SK-N-SH treated with all-trans-retinoic acid at 6 μM for 48 hours (cell line): ENCODE results near the gene RALB.

Experiments used
- ATAC-seq: fragments of 200-7000 bp; cut with Tn5 transposase; 3 replicates; pipeline ENCODE4 v1.9.1; 2020; ENCODE audit warnings: mild to moderate bottlenecking, moderate library complexity
- CREB5 ChIP-seq: fragments of 250-450 bp; sonication (Bioruptor Pico); IDR thresholded peaks from 2 replicates; pipeline ENCODE4 v1.5.1; 2020; ENCODE audit warnings: low read depth, mild to moderate bottlenecking, moderate library complexity
- CSDC2 ChIP-seq: fragments of 250-450 bp; sonication (Bioruptor Pico); IDR thresholded peaks from 2 replicates; pipeline ENCODE4 v1.5.0; 2020; ENCODE audit warnings: mild to moderate bottlenecking, moderate library complexity
- CSRNP3 ChIP-seq: fragments of 250-450 bp; sonication (Bioruptor Pico); IDR thresholded peaks from 2 replicates; pipeline ENCODE4 v1.5.1; 2021; ENCODE audit warnings: mild to moderate bottlenecking, moderate library complexity
- ESRRG ChIP-seq: fragments of 250-450 bp; sonication (Bioruptor Pico); IDR thresholded peaks from 2 replicates; pipeline ENCODE4 v1.6.1; 2021; ENCODE audit warnings: mild to moderate bottlenecking
- ISL1 ChIP-seq: fragments of 250-450 bp; sonication (Bioruptor Pico); IDR thresholded peaks from 2 replicates; pipeline ENCODE4 v2.1.2; 2022; ENCODE audit warnings: mild to moderate bottlenecking, moderate library complexity
- PPARA ChIP-seq: fragments of 250-450 bp; sonication (Bioruptor Pico); IDR thresholded peaks from 2 replicates; pipeline ENCODE4 v1.5.0; 2020; ENCODE audit warnings: mild to moderate bottlenecking, borderline replicate concordance
- RARB ChIP-seq: fragments of 250-450 bp; sonication (Bioruptor Pico); IDR thresholded peaks from 2 replicates; pipeline ENCODE4 v1.8.0; 2021; ENCODE audit warnings: mild to moderate bottlenecking, moderate library complexity
- TCF4 ChIP-seq: fragments of 250-450 bp; sonication (Bioruptor Pico); IDR thresholded peaks from 2 replicates; pipeline ENCODE4 v1.8.0; 2021; ENCODE audit warnings: mild to moderate bottlenecking, moderate library complexity, borderline replicate concordance
- TOX ChIP-seq: fragments of 250-450 bp; sonication (Bioruptor Pico); IDR thresholded peaks from 2 replicates; pipeline ENCODE4 v1.8.0; 2021; ENCODE audit warnings: mild to moderate bottlenecking, moderate library complexity, borderline replicate concordance
- ZFP3 ChIP-seq: fragments of 250-450 bp; sonication (Bioruptor Pico); IDR thresholded peaks from 2 replicates; pipeline ENCODE4 v1.5.0; 2020; ENCODE audit warnings: mild to moderate bottlenecking, moderate library complexity
- ZFP30 ChIP-seq: fragments of 450-650 bp; formaldehyde crosslinking; IDR thresholded peaks from 2 replicates; pipeline ENCODE4 v1.5.0; 2022; ENCODE audit warnings: mild to moderate bottlenecking, moderate library complexity
- ZNF565 ChIP-seq: fragments of 450-650 bp; formaldehyde crosslinking; conservative IDR thresholded peaks from 2 replicates; pipeline ENCODE4 v1.5.0; 2020; ENCODE audit warnings: low read depth, mild to moderate bottlenecking, moderate library complexity
- ZNF70 ChIP-seq: fragments of 450-650 bp; formaldehyde crosslinking; IDR thresholded peaks from 2 replicates; pipeline ENCODE4 v1.5.0; 2020; ENCODE audit warnings: mild to moderate bottlenecking, moderate library complexity
- ZNF8 ChIP-seq: fragments of 450-650 bp; formaldehyde crosslinking; IDR thresholded peaks from 2 replicates; pipeline ENCODE4 v1.5.0; 2020; ENCODE audit warnings: mild to moderate bottlenecking, moderate library complexity
- TF ChIP-seq, protein P1 (sequence below): fragments of 250-450 bp; sonication (Bioruptor Pico); IDR thresholded peaks from 2 replicates; pipeline ENCODE4 v1.8.0; 2020; ENCODE audit warnings: mild to moderate bottlenecking, moderate library complexity, borderline replicate concordance
- TF ChIP-seq, protein P2 (sequence below): fragments of 250-450 bp; sonication (Bioruptor Pico); IDR thresholded peaks from 2 replicates; pipeline ENCODE4 v1.8.0; 2021; ENCODE audit warnings: low read depth, mild to moderate bottlenecking, moderate library complexity, borderline replicate concordance
- TF ChIP-seq, protein P3 (sequence below): fragments of 250-450 bp; sonication (Bioruptor Pico); IDR thresholded peaks from 2 replicates; pipeline ENCODE4 v1.5.0; 2020; ENCODE audit warnings: mild to moderate bottlenecking, moderate library complexity

Gene RALB

DNA sequence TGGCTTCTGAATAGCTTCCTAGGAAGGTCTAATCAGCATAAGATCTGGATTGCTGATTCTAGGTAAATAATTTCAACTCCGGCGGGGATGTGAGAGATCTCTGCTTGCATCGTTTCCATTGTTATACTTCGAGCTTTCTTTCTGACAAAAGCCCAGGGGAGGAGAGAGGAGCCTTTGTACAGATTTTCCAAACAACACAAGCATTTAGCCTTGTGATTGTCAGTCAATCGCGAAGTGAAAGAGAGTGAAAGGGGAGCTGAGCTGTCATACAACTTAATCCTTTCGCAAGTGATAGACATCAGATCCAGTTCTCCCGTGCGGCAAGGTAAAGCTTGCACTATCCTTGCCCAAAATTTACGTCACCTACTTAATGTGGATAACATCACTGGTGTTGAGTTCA lies 26.2 kb downstream of the RALB start:
- TF ChIP-seq, protein P1, sequence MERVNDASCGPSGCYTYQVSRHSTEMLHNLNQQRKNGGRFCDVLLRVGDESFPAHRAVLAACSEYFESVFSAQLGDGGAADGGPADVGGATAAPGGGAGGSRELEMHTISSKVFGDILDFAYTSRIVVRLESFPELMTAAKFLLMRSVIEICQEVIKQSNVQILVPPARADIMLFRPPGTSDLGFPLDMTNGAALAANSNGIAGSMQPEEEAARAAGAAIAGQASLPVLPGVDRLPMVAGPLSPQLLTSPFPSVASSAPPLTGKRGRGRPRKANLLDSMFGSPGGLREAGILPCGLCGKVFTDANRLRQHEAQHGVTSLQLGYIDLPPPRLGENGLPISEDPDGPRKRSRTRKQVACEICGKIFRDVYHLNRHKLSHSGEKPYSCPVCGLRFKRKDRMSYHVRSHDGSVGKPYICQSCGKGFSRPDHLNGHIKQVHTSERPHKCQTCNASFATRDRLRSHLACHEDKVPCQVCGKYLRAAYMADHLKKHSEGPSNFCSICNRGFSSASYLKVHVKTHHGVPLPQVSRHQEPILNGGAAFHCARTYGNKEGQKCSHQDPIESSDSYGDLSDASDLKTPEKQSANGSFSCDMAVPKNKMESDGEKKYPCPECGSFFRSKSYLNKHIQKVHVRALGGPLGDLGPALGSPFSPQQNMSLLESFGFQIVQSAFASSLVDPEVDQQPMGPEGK (CRISPR knock-in tag) = no peak
- TF ChIP-seq ZNF565 (CRISPR knock-in tag) (no peak), ISL1 (CRISPR knock-in tag) (no peak), TOX (CRISPR knock-in tag) (no peak), ZNF8 (no peak), ZNF70 (CRISPR knock-in tag) (no peak), RARB (CRISPR knock-in tag) (no peak), CSDC2 (CRISPR knock-in tag) (no peak), ZFP30 (no peak), PPARA (CRISPR knock-in tag) (no peak), ZFP3 (CRISPR knock-in tag) (no peak)
- TF ChIP-seq, protein P2, sequence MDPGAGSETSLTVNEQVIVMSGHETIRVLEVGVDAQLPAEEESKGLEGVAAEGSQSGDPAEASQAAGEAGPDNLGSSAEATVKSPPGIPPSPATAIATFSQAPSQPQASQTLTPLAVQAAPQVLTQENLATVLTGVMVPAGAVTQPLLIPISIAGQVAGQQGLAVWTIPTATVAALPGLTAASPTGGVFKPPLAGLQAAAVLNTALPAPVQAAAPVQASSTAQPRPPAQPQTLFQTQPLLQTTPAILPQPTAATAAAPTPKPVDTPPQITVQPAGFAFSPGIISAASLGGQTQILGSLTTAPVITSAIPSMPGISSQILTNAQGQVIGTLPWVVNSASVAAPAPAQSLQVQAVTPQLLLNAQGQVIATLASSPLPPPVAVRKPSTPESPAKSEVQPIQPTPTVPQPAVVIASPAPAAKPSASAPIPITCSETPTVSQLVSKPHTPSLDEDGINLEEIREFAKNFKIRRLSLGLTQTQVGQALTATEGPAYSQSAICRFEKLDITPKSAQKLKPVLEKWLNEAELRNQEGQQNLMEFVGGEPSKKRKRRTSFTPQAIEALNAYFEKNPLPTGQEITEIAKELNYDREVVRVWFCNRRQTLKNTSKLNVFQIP (CRISPR knock-in tag) = no peak
- TF ChIP-seq, protein P3, sequence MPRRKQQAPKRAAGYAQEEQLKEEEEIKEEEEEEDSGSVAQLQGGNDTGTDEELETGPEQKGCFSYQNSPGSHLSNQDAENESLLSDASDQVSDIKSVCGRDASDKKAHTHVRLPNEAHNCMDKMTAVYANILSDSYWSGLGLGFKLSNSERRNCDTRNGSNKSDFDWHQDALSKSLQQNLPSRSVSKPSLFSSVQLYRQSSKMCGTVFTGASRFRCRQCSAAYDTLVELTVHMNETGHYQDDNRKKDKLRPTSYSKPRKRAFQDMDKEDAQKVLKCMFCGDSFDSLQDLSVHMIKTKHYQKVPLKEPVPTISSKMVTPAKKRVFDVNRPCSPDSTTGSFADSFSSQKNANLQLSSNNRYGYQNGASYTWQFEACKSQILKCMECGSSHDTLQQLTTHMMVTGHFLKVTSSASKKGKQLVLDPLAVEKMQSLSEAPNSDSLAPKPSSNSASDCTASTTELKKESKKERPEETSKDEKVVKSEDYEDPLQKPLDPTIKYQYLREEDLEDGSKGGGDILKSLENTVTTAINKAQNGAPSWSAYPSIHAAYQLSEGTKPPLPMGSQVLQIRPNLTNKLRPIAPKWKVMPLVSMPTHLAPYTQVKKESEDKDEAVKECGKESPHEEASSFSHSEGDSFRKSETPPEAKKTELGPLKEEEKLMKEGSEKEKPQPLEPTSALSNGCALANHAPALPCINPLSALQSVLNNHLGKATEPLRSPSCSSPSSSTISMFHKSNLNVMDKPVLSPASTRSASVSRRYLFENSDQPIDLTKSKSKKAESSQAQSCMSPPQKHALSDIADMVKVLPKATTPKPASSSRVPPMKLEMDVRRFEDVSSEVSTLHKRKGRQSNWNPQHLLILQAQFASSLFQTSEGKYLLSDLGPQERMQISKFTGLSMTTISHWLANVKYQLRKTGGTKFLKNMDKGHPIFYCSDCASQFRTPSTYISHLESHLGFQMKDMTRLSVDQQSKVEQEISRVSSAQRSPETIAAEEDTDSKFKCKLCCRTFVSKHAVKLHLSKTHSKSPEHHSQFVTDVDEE (CRISPR knock-in tag) = no peak
- TF ChIP-seq, all 23 proteins: peak for 0
- ATAC-seq = no peak

- ATAC-seq = no peak
- TF ChIP-seq, protein P2 (CRISPR knock-in tag) = no peak
Observed at GRCh38 chr2:120279708-120280107, 27.1 kb downstream of the RALB start.

GRCh38 chr2:120283649-120284048 lies 31.0 kb downstream of the RALB start:
- no peak for ATAC-seq
- TF ChIP-seq ZNF8 = no peak
- no peak for TF ChIP-seq RARB (CRISPR knock-in tag)
- no peak for TF ChIP-seq TCF4 (CRISPR knock-in tag)
- TF ChIP-seq ESRRG (CRISPR knock-in tag) = no peak
- TF ChIP-seq ZFP30 = no peak

GRCh38 chr2:120285056-120285455 lies 32.4 kb downstream of the RALB start:
- TF ChIP-seq CSRNP3 (CRISPR knock-in tag) (no peak), ESRRG (CRISPR knock-in tag) (no peak), ZFP30 (no peak), ISL1 (CRISPR knock-in tag) (no peak), CREB5 (no peak), TCF4 (CRISPR knock-in tag) (no peak)
- no peak for ATAC-seq
